Common myeloid progenitor, CD34-positive (primary cell): ENCODE measurements around the gene FES.

Experiments
- CTCF ChIA-PET: fragments of 350-600 bp; sonication (Branson Sonifier 250); formaldehyde crosslinking; loops from one replicate; lab custom pipeline; 2021; ENCODE audit warnings: antibody characterized with exemption; lab: Charles Lee
- POLR2A ChIA-PET: fragments of 350-600 bp; sonication (Branson Sonifier 250); formaldehyde crosslinking; loops from one replicate; lab custom pipeline; 2021; ENCODE audit warnings: antibody characterized with exemption; lab: Charles Lee
- DNase-seq, 3 donors: peaks; one replicate each; pipeline versions ENCODE4 v3.0.0 to v3.0.0-alpha.2; 2013
- H3K27ac ChIP-seq, 2 experiments: 1 replicate in 1 of 2; 2 replicates in 1 of 2; pipeline ENCODE4 v1.7.0; 2013; ENCODE audit warnings: inconsistent platforms in 2 of 2, low read length in 2 of 2, mild to moderate bottlenecking in 2 of 2, low read depth in 1 of 2, moderate library complexity in 1 of 2; ENCODE audit not compliant: severe bottlenecking in 2 of 2, insufficient read depth in 1 of 2, poor library complexity in 1 of 2
- H3K27me3 ChIP-seq, 5 experiments: replicated peaks in 2 of 5; 1 replicate in 3 of 5; 2 replicates in 2 of 5; pipeline versions ENCODE4 v1.6.1 to v1.7.0; 2013; ENCODE audit warnings: low read length in 4 of 5, mild to moderate bottlenecking in 2 of 5, moderate library complexity in 2 of 5, inconsistent platforms in 1 of 5; ENCODE audit not compliant: insufficient read depth in 5 of 5, control insufficient read depth in 4 of 5
- H3K36me3 ChIP-seq, 4 experiments: 1 replicate in 2 of 4; 2 replicates in 2 of 4; pipeline versions ENCODE4 v1.6.1 to v1.7.0; 2013; ENCODE audit warnings: low read length in 3 of 4, control low read depth in 1 of 4, mild to moderate bottlenecking in 1 of 4; ENCODE audit not compliant: control insufficient read depth in 4 of 4, insufficient read depth in 4 of 4
- H3K4me1 ChIP-seq, 4 experiments: 1 replicate in 3 of 4; 2 replicates in 1 of 4; pipeline versions ENCODE4 v1.6.1 to v1.7.1; 2013; ENCODE audit warnings: low read length in 3 of 4, mild to moderate bottlenecking in 3 of 4, control low read depth in 1 of 4, inconsistent platforms in 1 of 4, moderate library complexity in 1 of 4; ENCODE audit not compliant: control insufficient read depth in 4 of 4, insufficient read depth in 4 of 4; ENCODE audit errors: control extremely low read depth in 1 of 4
- H3K4me3 ChIP-seq, 7 experiments: 1 replicate in 4 of 7; 2 replicates in 3 of 7; pipeline versions ENCODE4 v1.5.1 to v1.7.0; 2013; ENCODE audit warnings: mild to moderate bottlenecking in 7 of 7, low read length in 6 of 7, moderate library complexity in 6 of 7, inconsistent platforms in 2 of 7, low read depth in 2 of 7, control low read depth in 1 of 7; ENCODE audit not compliant: insufficient read depth in 4 of 7, control insufficient read depth in 1 of 7; ENCODE audit errors: extremely low read depth in 1 of 7
- H3K9me3 ChIP-seq, 5 experiments: 1 replicate in 4 of 5; 2 replicates in 1 of 5; pipeline versions ENCODE4 v1.6.1 to v1.7.1; 2013; ENCODE audit warnings: low read length in 4 of 5, mild to moderate bottlenecking in 2 of 5, inconsistent platforms in 1 of 5, low read depth in 1 of 5, moderate library complexity in 1 of 5; ENCODE audit not compliant: control insufficient read depth in 4 of 5, insufficient read depth in 2 of 5; ENCODE audit errors: control extremely low read depth in 1 of 5
- WGBS: methylation state at CpG from one replicate; pipeline ENCODE4 v1.1.5; 2013; ENCODE audit not compliant: insufficient coverage; 5-methylcytosine and 5-hydroxymethylcytosine counted together

Gene FES

DNA sequence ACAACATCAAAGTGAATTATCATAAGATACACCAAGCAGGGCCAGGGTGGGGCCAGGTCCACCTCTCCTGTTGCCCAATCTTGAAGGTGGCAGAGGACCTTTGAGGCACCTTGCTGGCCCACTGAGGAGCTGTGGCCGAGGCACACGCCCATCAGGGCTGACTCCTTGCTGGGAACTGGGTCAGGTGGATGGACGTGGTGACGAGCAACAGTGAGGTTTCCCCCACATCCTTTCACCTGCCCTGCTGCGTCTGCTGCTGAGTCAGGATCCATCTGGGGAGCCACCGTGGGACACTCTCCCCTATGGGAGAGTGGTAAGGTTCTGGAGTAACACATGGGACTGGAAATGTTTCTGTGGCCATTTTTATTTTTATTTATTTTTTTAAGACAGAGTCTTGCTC is 33.2 kb upstream of the FES start:
- Histone ChIP-seq H3K27me3 (no peaks in the 10 kb centered on the region), H3K36me3 (peaks cover 0 to 9% (median 4%) of the 10 kb centered on the region in 4 experiments), H3K9me3 (no peaks in the 10 kb centered on the region), H3K4me1 (peaks cover 0 to 21% (median 15%) of the 10 kb centered on the region in 4 experiments), H3K27ac (no peak overlapping the region), H3K4me3 (no peak overlapping the region)
- DNase-seq: no peak
- ChIA-PET POLR2A (no interaction called here), CTCF (interaction anchor here (1.0 to 4.3 kb wide), 4 partner anchors 12 to 20 kb away, joined by 3 to 28 read pairs (median 3); no protein-coding TSS in a partner anchor)
- WGBS: 83% methylated on average over 5 of the region's 6 CpGs

DNA sequence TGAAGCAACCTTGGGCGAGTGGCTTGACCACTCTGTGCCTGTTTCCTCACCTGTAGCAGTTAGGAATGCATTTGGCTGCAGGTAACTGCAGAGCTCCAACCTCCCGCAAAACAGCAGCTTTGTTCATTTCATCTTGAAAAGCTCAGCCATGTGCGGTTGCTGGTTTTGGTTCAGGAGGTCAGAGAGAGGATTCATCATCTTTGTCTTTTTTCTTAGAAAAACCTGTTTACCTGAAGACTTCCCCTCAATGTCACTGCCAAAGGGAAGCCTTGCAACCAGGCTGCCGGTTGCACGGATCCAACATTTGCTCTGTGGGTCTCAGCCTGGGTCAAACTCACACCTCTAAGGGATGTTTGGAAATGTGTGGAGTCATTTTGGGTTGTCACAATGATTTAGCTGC is 32.4 kb upstream of the FES start:
- CTCF ChIA-PET: interaction anchor here (1.1 to 4.3 kb wide), 5 partner anchors 13 to 34 kb away, joined by 3 to 28 read pairs (median 3); no protein-coding TSS in a partner anchor
- H3K4me1 ChIP-seq: peaks cover 0 to 27% (median 16%) of the 10 kb centered on the region in 4 experiments
- DNase-seq: no peak
- H3K9me3 ChIP-seq: no peaks in the 10 kb centered on the region
- H3K36me3 ChIP-seq: peaks cover 0 to 6% (median 4%) of the 10 kb centered on the region in 4 experiments
- 93% methylated on average over 3 of the region's 5 CpGs for WGBS
- H3K27me3 ChIP-seq: no peaks in the 10 kb centered on the region
- no peak overlapping the region for H3K27ac ChIP-seq
- no peak overlapping the region for H3K4me3 ChIP-seq
- POLR2A ChIA-PET: interaction anchor here (1.4 to 1.5 kb wide), 2 partner anchors 12 to 32 kb away, joined by 3 to 7 read pairs; partner anchors contain the start of gene FES

- ChIA-PET POLR2A (no interaction called here), CTCF (interaction anchor here (1.6 to 2.7 kb wide), 2 partner anchors 16 to 30 kb away, joined by 4 to 5 read pairs; no protein-coding TSS in a partner anchor)
- Histone ChIP-seq H3K4me1 (peaks cover 0 to 38% (median 16%) of the 10 kb centered on the region in 4 experiments), H3K27ac (no peak overlapping the region), H3K27me3 (no peaks in the 10 kb centered on the region), H3K36me3 (peaks cover 0 to 6% (median 2%) of the 10 kb centered on the region in 4 experiments), H3K4me3 (no peak overlapping the region), H3K9me3 (no peaks in the 10 kb centered on the region)
- no peak for DNase-seq
- WGBS: 98% methylated on average over 9 of the region's 9 CpGs
These were observed 29.2 kb upstream of the FES start for GRCh38 chr15:90855139-90855538.

GRCh38 chr15:90857337-90857736 is 27.0 kb upstream of the FES start:
- Histone ChIP-seq H3K27me3 (no peaks in the 10 kb centered on the region), H3K9me3 (no peaks in the 10 kb centered on the region), H3K27ac (no peak overlapping the region), H3K36me3 (no peaks in the 10 kb centered on the region), H3K4me1 (peaks cover 0 to 27% (median 10%) of the 10 kb centered on the region in 4 experiments), H3K4me3 (no peak overlapping the region)
- POLR2A ChIA-PET: no interaction called here
- CTCF ChIA-PET: no interaction called here
- WGBS: 98% methylated on average over 7 of the region's 8 CpGs
- DNase-seq: no peak

- no peak overlapping the region for H3K27ac ChIP-seq
- DNase-seq: no peak
- H3K36me3 ChIP-seq: no peaks in the 10 kb centered on the region
- no peak overlapping the region for H3K4me3 ChIP-seq
- ChIA-PET CTCF (interaction anchor here (0.7 kb wide), 1 partner anchor 11 kb away, joined by 3 read pairs; the partner anchor contains the start of gene FURIN), POLR2A (interaction anchor here (1.9 kb wide), 1 partner anchor 17 kb away, joined by 6 read pairs; no protein-coding TSS in a partner anchor)
- peaks cover 0 to 20% (median 4%) of the 10 kb centered on the region in 4 experiments for H3K4me1 ChIP-seq
- H3K27me3 ChIP-seq: no peaks in the 10 kb centered on the region
- no peaks in the 10 kb centered on the region for H3K9me3 ChIP-seq
- WGBS: 96% methylated on average over 8 of the region's 8 CpGs
These were observed 26.3 kb upstream of the FES start for GRCh38 chr15:90857883-90858443.

DNA sequence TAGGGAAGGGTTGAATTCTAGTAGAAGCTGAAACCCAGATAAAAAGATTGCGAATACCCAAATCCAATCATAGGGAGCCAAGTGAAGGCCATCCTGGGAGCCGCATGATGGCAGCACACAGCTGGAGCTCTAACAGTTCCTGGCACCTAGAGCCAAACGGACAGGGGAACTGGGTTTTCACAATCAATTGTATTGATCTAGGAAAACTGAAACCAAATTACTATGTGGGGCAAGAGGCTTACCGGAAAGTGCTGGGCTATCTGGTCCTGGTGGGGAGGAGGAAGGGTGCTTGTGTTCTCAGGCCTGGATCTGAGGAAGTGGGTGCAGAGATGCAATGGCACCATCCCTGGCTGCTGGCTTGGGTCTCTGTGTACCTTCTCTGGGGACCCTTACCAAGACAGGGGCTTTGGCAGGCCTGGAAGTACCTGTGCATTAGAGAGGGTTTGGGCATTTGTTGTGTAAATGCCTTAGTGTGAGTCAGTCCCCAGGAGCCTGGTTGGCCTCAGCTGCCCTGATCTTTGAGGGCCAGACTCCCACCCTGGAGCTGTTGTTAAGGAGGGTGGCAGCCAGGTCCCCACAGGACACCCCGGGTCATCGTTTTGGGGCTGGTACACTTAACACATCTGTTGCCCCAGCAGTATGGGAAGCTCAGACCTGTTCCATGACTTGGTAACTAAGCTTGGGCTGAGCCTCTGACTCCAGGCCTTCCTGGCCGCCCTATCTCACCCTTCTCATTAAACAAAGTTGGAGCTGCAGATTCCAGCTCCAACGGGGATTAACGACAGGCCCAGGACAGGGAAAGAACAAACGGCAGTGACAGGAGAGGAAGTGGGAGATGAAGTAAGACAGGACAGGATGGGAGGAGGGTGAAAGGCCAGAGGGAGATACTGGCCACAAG is 24.8 kb upstream of the FES start:
- ChIA-PET CTCF (interaction anchor here (0.8 to 0.9 kb wide), 2 partner anchors 14 to 20 kb away, joined by 3 read pairs; no protein-coding TSS in a partner anchor), POLR2A (interaction anchor here (1.9 kb wide), 1 partner anchor 19 kb away, joined by 6 read pairs; no protein-coding TSS in a partner anchor)
- Histone ChIP-seq H3K9me3 (no peaks in the 10 kb centered on the region), H3K4me3 (no peak overlapping the region), H3K27me3 (no peaks in the 10 kb centered on the region), H3K4me1 (peaks cover 0 to 17% (median under 1%) of the 10 kb centered on the region in 4 experiments), H3K27ac (peak overlapping the region in 1 of 2 experiments; percentile 32), H3K36me3 (no peaks in the 10 kb centered on the region)
- 97% methylated on average over 6 of the region's 10 CpGs for WGBS
- no peak for DNase-seq
